GM19468 (cell line): Measurements from ENCODE around the gene ALG8.
"Not testable (repeated sequence)": the region's sequence is repeated elsewhere in the genome, so short reads cannot be mapped to it uniquely, and the experiment has no call there.

Experiments
- ATAC-seq: cut with Tn5 transposase; IDR thresholded peaks from one replicate; pipeline ENCODE4 v1.9.1; 2021; ENCODE audit warnings: mild to moderate bottlenecking, moderate library complexity, moderate number of reproducible peaks; ENCODE audit not compliant: unreplicated experiment; ENCODE audit errors: extremely low read depth

ALG8 gene

GRCh38 chr11:78109081-78110015 is 30.1 kb downstream of the ALG8 start:
- no peak for ATAC-seq

GRCh38 chr11:78100676-78101472 is 38.6 kb downstream of the ALG8 start:
- no peak for ATAC-seq

GRCh38 chr11:78100261-78100660 is 39.2 kb downstream of the ALG8 start:
- no peak for ATAC-seq

GRCh38 chr11:78099666-78100065 is 39.8 kb downstream of the ALG8 start:
- no peak for ATAC-seq

GRCh38 chr11:78097666-78098385 is 41.6 kb downstream of the ALG8 start:
- no peak for ATAC-seq

GRCh38 chr11:78094250-78094649 is 45.2 kb downstream of the ALG8 start:
- ATAC-seq, result no peak

GRCh38 chr11:78086521-78087074 is 52.8 kb downstream of the ALG8 start:
- ATAC-seq, result not testable (repeated sequence)

GRCh38 chr11:78085972-78086371 is 53.5 kb downstream of the ALG8 start:
- ATAC-seq, result no peak

GRCh38 chr11:78084506-78084905 is 54.9 kb downstream of the ALG8 start:
- not testable (repeated sequence) for ATAC-seq

GRCh38 chr11:78083021-78083420 is 56.4 kb downstream of the ALG8 start:
- ATAC-seq, result no peak

- ATAC-seq, result no peak
Measured at GRCh38 chr11:78082146-78082545, 57.3 kb downstream of the ALG8 start.

- ATAC-seq, result no peak
Measured at GRCh38 chr11:78081583-78081982, 57.8 kb downstream of the ALG8 start.

GRCh38 chr11:78080818-78081495 is 58.5 kb downstream of the ALG8 start:
- no peak for ATAC-seq

GRCh38 chr11:78080084-78080817 is 59.2 kb downstream of the ALG8 start:
- no peak for ATAC-seq

- ATAC-seq, result no peak
Measured at GRCh38 chr11:78079232-78080083, 60.0 kb downstream of the ALG8 start, which contains the start of gene NDUFC2. Gene NDUFC2, minus strand, starts transcription at chr11:78079862. Its CDS starts 118 bp downstream, at chr11:78079744.

GRCh38 chr11:78078218-78079167 is 60.9 kb downstream of the ALG8 start:
- no peak for ATAC-seq

GRCh38 chr11:78077592-78077991 is 61.8 kb downstream of the ALG8 start:
- ATAC-seq, result not testable (repeated sequence)
